Measurements from ENCODE around the gene HENMT1.

The HENMT1 gene

GRCh38 chr1:108624069-108624468 lies 36.8 kb downstream of the HENMT1 start:
- DNase-seq = no peak

GRCh38 chr1:108617724-108618056 lies 43.2 kb downstream of the HENMT1 start:
- no peak for DNase-seq

- DNase-seq = no peak
These were observed 43.7 kb downstream of the HENMT1 start for GRCh38 chr1:108617008-108617723.

- DNase-seq = no peak
These were observed 45.3 kb downstream of the HENMT1 start for GRCh38 chr1:108615544-108615943.

- no peak for DNase-seq
These were observed 48.4 kb downstream of the HENMT1 start for GRCh38 chr1:108612496-108612895.

GRCh38 chr1:108611984-108612383 lies 48.9 kb downstream of the HENMT1 start:
- no peak for DNase-seq

GRCh38 chr1:108610073-108610472 lies 50.8 kb downstream of the HENMT1 start:
- no peak for DNase-seq

GRCh38 chr1:108609483-108610049 lies 51.3 kb downstream of the HENMT1 start:
- no peak for DNase-seq

- DNase-seq = no peak
These were observed 54.4 kb downstream of the HENMT1 start for GRCh38 chr1:108606478-108606877.

GRCh38 chr1:108605633-108606032 lies 55.3 kb downstream of the HENMT1 start:
- no peak for DNase-seq

- DNase-seq = no peak
These were observed 59.0 kb downstream of the HENMT1 start for GRCh38 chr1:108601708-108602410.

- DNase-seq = no peak
These were observed 60.4 kb downstream of the HENMT1 start for GRCh38 chr1:108600504-108600903.

GRCh38 chr1:108598340-108598739 lies 62.6 kb downstream of the HENMT1 start:
- DNase-seq = no peak

All from CD4-positive, alpha-beta T cell treated with Interferon gamma for 1 hour (primary cell).